Measurements from ENCODE around the gene CMSS1.

- TF ChIP-seq POLR2A (IDR thresholded peaks at IDR 0.05) (no peak), CTCF (IDR thresholded peaks at IDR 0.05) (no peak)
These were observed 46.6 kb downstream of the CMSS1 start for GRCh38 chr3:99864289-99864688.
